T-helper 17 cell (primary cell): ENCODE data around the gene FADS2. TPM values are rescaled to one million over a fixed set of nuclear protein-coding genes. Genes with fewer than 3 reads are reported as not detected.

Experiments used
- ATAC-seq: fragments of 150-1000 bp; cut with Tn5 transposase; 2 replicates; pipeline ENCODE4 v1.10.0; 2021; ENCODE audit warnings: mild to moderate bottlenecking, moderate library complexity
- DNase-seq, 3 donors: peaks; one replicate each; pipeline versions ENCODE4 v3.0.0 to v3.0.0-alpha.2; 2020 to 2021
- H3K9me3 ChIP-seq: one replicate; pipeline ENCODE4 v1.7.0; 2013; ENCODE audit warnings: low read length, mild to moderate bottlenecking; ENCODE audit not compliant: control insufficient read depth, poor library complexity, severe bottlenecking
- H3K27ac Mint-ChIP-seq: one replicate; pipeline ENCODE4 v1.8.0; 2022; ENCODE audit warnings: mild to moderate bottlenecking, moderate library complexity, mixed read lengths
- H3K27me3 Mint-ChIP-seq: one replicate; pipeline ENCODE4 v1.8.0; 2022; ENCODE audit warnings: mixed read lengths
- H3K36me3 Mint-ChIP-seq: one replicate; pipeline ENCODE4 v1.8.0; 2022; ENCODE audit warnings: low read depth, mixed read lengths
- H3K4me1 Mint-ChIP-seq: one replicate; pipeline ENCODE4 v1.8.0; 2022; ENCODE audit warnings: mild to moderate bottlenecking, mixed read lengths
- H3K4me3 Mint-ChIP-seq: one replicate; pipeline ENCODE4 v1.8.0; 2022; ENCODE audit warnings: mild to moderate bottlenecking, moderate library complexity, mixed read lengths
- total RNA-seq, 4 donors: library from RNA in 2 of 4; stranded (reverse) in 2 of 4; gene quantifications; one replicate each; pipeline ENCODE4 v1.2.3 and lab custom pipeline; 2022 to 2026

FADS2 gene
- total RNA-seq, 2 donors from 2014 or later, result 5.2 to 15.7 TPM

GRCh38 chr11:61787928-61788491 lies 40.1 kb upstream of the FADS2 start:
- DNase-seq (no peak), ATAC-seq (no peak)
- H3K27me3 Mint-ChIP-seq, result no peaks in the 10 kb centered on the region
- H3K4me3 Mint-ChIP-seq, result no peak overlapping the region
- peaks cover 15% of the 10 kb centered on the region for H3K4me1 Mint-ChIP-seq
- H3K36me3 Mint-ChIP-seq, result peaks cover 5% of the 10 kb centered on the region
- H3K9me3 ChIP-seq, result no peaks in the 10 kb centered on the region
- peak overlapping the region; percentile 27 for H3K27ac Mint-ChIP-seq

- H3K4me3 Mint-ChIP-seq, result peak overlapping the region; percentile 96
- H3K36me3 Mint-ChIP-seq, result peaks cover 3% of the 10 kb centered on the region
- H3K27me3 Mint-ChIP-seq, result no peaks in the 10 kb centered on the region
- H3K4me1 Mint-ChIP-seq, result peaks cover 15% of the 10 kb centered on the region
- ATAC-seq, result peak; percentile 31
- peak overlapping the region; percentile 99 for H3K27ac Mint-ChIP-seq
- no peak for DNase-seq
- H3K9me3 ChIP-seq, result no peaks in the 10 kb centered on the region
Observed at GRCh38 chr11:61791737-61792309, 36.3 kb upstream of the FADS2 start.

- peaks cover 18% of the 10 kb centered on the region for H3K4me1 Mint-ChIP-seq
- H3K4me3 Mint-ChIP-seq, result peak within 1 kb of the TSS; percentile 96
Observed at GRCh38 chr11:61792310-61793082, 35.6 kb upstream of the FADS2 start, which contains the start of the genes FEN1 and TMEM258. Gene FEN1, plus strand, starts transcription at chr11:61792911. Its CDS starts 2,451 bp downstream, at chr11:61795362. Gene TMEM258, minus strand, starts transcription at chr11:61792599. Its CDS starts 41 bp downstream, at chr11:61792558.

GRCh38 chr11:61793083-61793828 lies 34.8 kb upstream of the FADS2 start:
- Mint-ChIP-seq H3K4me1 (peaks cover 18% of the 10 kb centered on the region), H3K36me3 (peaks cover under 1% of the 10 kb centered on the region)
- no peak for ATAC-seq

More at GRCh38 chr11:61792310-61793082, 35.6 kb upstream of the FADS2 start, which contains the start of the genes FEN1 and TMEM258:
- ATAC-seq (peak; percentile 90), DNase-seq (peak; percentile 74 to 79 (median 77))
- peaks cover 3% of the 10 kb centered on the region for H3K36me3 Mint-ChIP-seq
- no peaks in the 10 kb centered on the region for H3K9me3 ChIP-seq
- H3K27ac Mint-ChIP-seq, result peak within 1 kb of the TSS; percentile 99
- H3K27me3 Mint-ChIP-seq, result no peaks in the 10 kb centered on the region

GRCh38 chr11:61793829-61794204 lies 34.3 kb upstream of the FADS2 start:
- ATAC-seq (no peak), DNase-seq (no peak)
- H3K27ac Mint-ChIP-seq, result peak overlapping the region; percentile 99
- no peaks in the 10 kb centered on the region for H3K9me3 ChIP-seq
- no peak overlapping the region for H3K4me3 Mint-ChIP-seq
- H3K4me1 Mint-ChIP-seq, result peaks cover 18% of the 10 kb centered on the region
- H3K36me3 Mint-ChIP-seq, result no peaks in the 10 kb centered on the region
- H3K27me3 Mint-ChIP-seq, result no peaks in the 10 kb centered on the region

More at GRCh38 chr11:61793083-61793828, 34.8 kb upstream of the FADS2 start:
- Mint-ChIP-seq H3K4me3 (peak overlapping the region; percentile 96), H3K27ac (peak overlapping the region; percentile 99), H3K27me3 (no peaks in the 10 kb centered on the region)
- no peak for DNase-seq
- H3K9me3 ChIP-seq, result no peaks in the 10 kb centered on the region

- no peaks in the 10 kb centered on the region for H3K27me3 Mint-ChIP-seq
- no peak overlapping the region for H3K4me3 Mint-ChIP-seq
- H3K36me3 Mint-ChIP-seq, result no peaks in the 10 kb centered on the region
- H3K4me1 Mint-ChIP-seq, result peaks cover 18% of the 10 kb centered on the region
- ATAC-seq (no peak), DNase-seq (no peak)
- no peak overlapping the region for H3K27ac Mint-ChIP-seq
- no peaks in the 10 kb centered on the region for H3K9me3 ChIP-seq
Observed at GRCh38 chr11:61794579-61794978, 33.5 kb upstream of the FADS2 start.

- DNase-seq, result no peak
- H3K4me3 Mint-ChIP-seq, result no peak overlapping the region
- H3K9me3 ChIP-seq, result no peaks in the 10 kb centered on the region
- no peaks in the 10 kb centered on the region for H3K36me3 Mint-ChIP-seq
- peaks cover 15% of the 10 kb centered on the region for H3K4me1 Mint-ChIP-seq
- no peak overlapping the region for H3K27ac Mint-ChIP-seq
- no peaks in the 10 kb centered on the region for H3K27me3 Mint-ChIP-seq
- no peak for ATAC-seq
Observed at GRCh38 chr11:61795459-61795858, 32.6 kb upstream of the FADS2 start.

- Mint-ChIP-seq H3K27me3 (no peaks in the 10 kb centered on the region), H3K36me3 (no peaks in the 10 kb centered on the region), H3K4me1 (peaks cover 17% of the 10 kb centered on the region)
Observed at GRCh38 chr11:61795876-61796526, 32.1 kb upstream of the FADS2 start.

GRCh38 chr11:61797263-61797944 lies 30.7 kb upstream of the FADS2 start:
- Mint-ChIP-seq H3K27me3 (no peaks in the 10 kb centered on the region), H3K36me3 (no peaks in the 10 kb centered on the region), H3K27ac (peak overlapping the region; percentile 39), H3K4me1 (peaks cover 8% of the 10 kb centered on the region), H3K4me3 (no peak overlapping the region)
- no peaks in the 10 kb centered on the region for H3K9me3 ChIP-seq
- ATAC-seq (peak; percentile 14), DNase-seq (peak in 2 of 3 donors; percentile 42 to 62)

More at GRCh38 chr11:61795876-61796526, 32.1 kb upstream of the FADS2 start:
- ATAC-seq, result no peak
- no peaks in the 10 kb centered on the region for H3K9me3 ChIP-seq
- no peak for DNase-seq
- Mint-ChIP-seq H3K4me3 (peak overlapping the region; percentile 12), H3K27ac (no peak overlapping the region)

GRCh38 chr11:61799665-61800284 lies 28.3 kb upstream of the FADS2 start:
- peaks cover 5% of the 10 kb centered on the region for H3K36me3 Mint-ChIP-seq
- no peak overlapping the region for H3K4me3 Mint-ChIP-seq
- H3K4me1 Mint-ChIP-seq, result peaks cover 10% of the 10 kb centered on the region
- H3K27ac Mint-ChIP-seq, result no peak overlapping the region
- no peaks in the 10 kb centered on the region for H3K27me3 Mint-ChIP-seq
- ATAC-seq (no peak), DNase-seq (no peak)
- H3K9me3 ChIP-seq, result no peaks in the 10 kb centered on the region

- H3K4me3 Mint-ChIP-seq, result no peak overlapping the region
Observed at GRCh38 chr11:61800331-61801281, 27.5 kb upstream of the FADS2 start.

More at GRCh38 chr11:61800331-61801281, 27.5 kb upstream of the FADS2 start:
- Mint-ChIP-seq H3K27me3 (no peaks in the 10 kb centered on the region), H3K4me1 (peaks cover 12% of the 10 kb centered on the region), H3K36me3 (peaks cover 5% of the 10 kb centered on the region), H3K27ac (no peak overlapping the region)
- DNase-seq (no peak), ATAC-seq (no peak)
- H3K9me3 ChIP-seq, result no peaks in the 10 kb centered on the region
